ENCODE data around the gene C3orf33.

GRCh38 chr3:155743606-155744005 is 62.5 kb downstream of the C3orf33 start:
- TF ChIP-seq POLR2A (IDR thresholded peaks at IDR 0.05) (no peak), CTCF (IDR thresholded peaks at IDR 0.05) (no peak)

All from testis (tissue), 2 donors.